H1 (cell line): Measurements from ENCODE around the gene TSC22D3. TPM values are rescaled to one million over a fixed set of nuclear protein-coding genes. Genes with fewer than 3 reads are reported as not detected.

ENCODE experiments used
- CTCF ChIA-PET: fragments of 300-600 bp; sonication (Branson Sonifier 250); formaldehyde crosslinking; loops from one replicate; lab custom pipeline; 2021; ENCODE audit not compliant: partially characterized antibody; lab: Charles Lee
- POLR2A ChIA-PET: fragments of 300-600 bp; sonication (Branson Sonifier 250); formaldehyde crosslinking; loops from one replicate; lab custom pipeline; 2021; ENCODE audit warnings: inconsistent platforms; ENCODE audit not compliant: partially characterized antibody; lab: Charles Lee
- DNase-seq, 2 experiments: peaks; one replicate each; pipeline versions ENCODE4 v3.0.0 to v3.0.0-alpha.2; 2010 to 2022; ENCODE audit warnings: low spot score in 2 of 2, low read depth in 1 of 2, mixed read lengths in 1 of 2
- FAIRE-seq: peaks from 2 replicates; lab custom pipeline; 2011; peaks lifted over from hg19 to GRCh38; lab: Jason Lieb, UNC
- H2AFZ ChIP-seq: 2 replicates; pipeline ENCODE4 v1.8.1; 2012; ENCODE audit warnings: low read length, inconsistent platforms
- H2AK5ac ChIP-seq: 2 replicates; pipeline ENCODE4 v1.6.1; 2013; ENCODE audit warnings: low read depth, low read length
- H2BK120ac ChIP-seq: replicated peaks from 2 replicates; pipeline ENCODE3; 2013; ENCODE audit warnings: low read depth, low read length, inconsistent platforms
- H2BK12ac ChIP-seq: 2 replicates; pipeline ENCODE4 v1.6.1; 2013; ENCODE audit warnings: low read depth, low read length
- H2BK15ac ChIP-seq: 2 replicates; pipeline ENCODE4 v1.6.1; 2013; ENCODE audit warnings: low read length
- H2BK20ac ChIP-seq: 2 replicates; pipeline ENCODE4 v1.6.1; 2013; ENCODE audit warnings: low read length
- H2BK5ac ChIP-seq: 2 replicates; pipeline ENCODE4 v1.6.1; 2013; ENCODE audit warnings: low read depth, low read length
- H3K14ac ChIP-seq: 2 replicates; pipeline ENCODE4 v1.6.1; 2013; ENCODE audit warnings: inconsistent platforms; ENCODE audit not compliant: insufficient read length
- H3K18ac ChIP-seq: 2 replicates; pipeline ENCODE4 v1.6.1; 2013; ENCODE audit warnings: low read length; ENCODE audit errors: extremely low read depth
- H3K23ac ChIP-seq: 2 replicates; pipeline ENCODE4 v1.6.1; 2013; ENCODE audit warnings: inconsistent platforms; ENCODE audit not compliant: insufficient read length
- H3K23me2 ChIP-seq: 2 replicates; pipeline ENCODE4 v1.6.1; 2013; ENCODE audit warnings: low read depth, low read length
- H3K27ac ChIP-seq: 2 replicates; pipeline ENCODE4 v1.6.1; 2011; ENCODE audit warnings: low read depth, low read length, inconsistent platforms
- H3K27me3 ChIP-seq, 4 experiments: replicated peaks in 1 of 4; 1 replicate in 1 of 4; 2 replicates in 3 of 4; pipeline versions ENCODE4 v1.6.1 to v1.8.1; 2011 to 2013; ENCODE audit warnings: low read length in 3 of 4, mild to moderate bottlenecking in 3 of 4, inconsistent platforms in 2 of 4, mixed read lengths in 2 of 4, moderate library complexity in 1 of 4; ENCODE audit not compliant: control insufficient read depth in 3 of 4, insufficient read depth in 3 of 4; ENCODE audit errors: extremely low read depth in 1 of 4
- H3K36me3 ChIP-seq, 4 experiments: 2 replicates each; pipeline versions ENCODE4 v1.6.1 to v1.8.1; 2011 to 2013; ENCODE audit warnings: mild to moderate bottlenecking in 4 of 4, low read length in 3 of 4, moderate library complexity in 2 of 4, control low read depth in 1 of 4, inconsistent platforms in 1 of 4; ENCODE audit not compliant: insufficient read depth in 4 of 4, control insufficient read depth in 2 of 4
- H3K4ac ChIP-seq: replicated peaks from 2 replicates; pipeline ENCODE3; 2013; ENCODE audit warnings: low read length, low read depth, mixed read lengths, inconsistent platforms; ENCODE audit not compliant: insufficient read length
- H3K4me1 ChIP-seq, 4 experiments: replicated peaks in 1 of 4; 1 replicate in 1 of 4; 2 replicates in 3 of 4; pipeline versions ENCODE4 v1.6.1 to v1.8.1; 2011 to 2013; ENCODE audit warnings: low read length in 3 of 4, inconsistent platforms in 2 of 4, mixed read lengths in 1 of 4; ENCODE audit not compliant: insufficient read depth in 4 of 4, control insufficient read depth in 3 of 4
- H3K4me2 ChIP-seq, 2 experiments: 2 replicates each; pipeline versions ENCODE4 v1.6.1 to v1.8.1; 2011 to 2013; ENCODE audit warnings: low read depth in 2 of 2, low read length in 2 of 2, control low read depth in 1 of 2, inconsistent platforms in 1 of 2, mild to moderate bottlenecking in 1 of 2; ENCODE audit not compliant: insufficient read depth in 1 of 2
- H3K4me3 ChIP-seq, 4 experiments: fragments of 200-600, 300-600 bp in 1 of 4; sonication (generic), shearing (Covaris generic), sonication (Bioruptor Twin) in 1 of 4; 2 replicates each; pipeline versions ENCODE4 v1.5.1 to v1.8.1; 2011 to 2016; ENCODE audit warnings: low read length in 4 of 4, low read depth in 3 of 4, control low read depth in 2 of 4, inconsistent platforms in 2 of 4, mild to moderate bottlenecking in 2 of 4, mixed read lengths in 1 of 4, moderate library complexity in 1 of 4; ENCODE audit not compliant: insufficient read depth in 2 of 4; ENCODE audit errors: extremely low read depth in 1 of 4
- H3K56ac ChIP-seq: replicated peaks from 2 replicates; pipeline ENCODE3; 2013; ENCODE audit warnings: low read depth, mild to moderate bottlenecking, mixed read lengths, low read length, inconsistent platforms; ENCODE audit not compliant: insufficient read length
- H3K79me1 ChIP-seq: 2 replicates; pipeline ENCODE4 v1.6.1; 2013; ENCODE audit warnings: low read depth, low read length, control low read depth
- H3K79me2 ChIP-seq, 2 experiments: 2 replicates each; pipeline versions ENCODE4 v1.6.1 to v1.8.1; 2012 to 2013; ENCODE audit warnings: low read length in 2 of 2, mild to moderate bottlenecking in 2 of 2, inconsistent platforms in 1 of 2; ENCODE audit not compliant: insufficient read depth in 2 of 2, control insufficient read depth in 1 of 2
- H3K9ac ChIP-seq, 4 experiments: replicated peaks in 1 of 4; 1 replicate in 1 of 4; 2 replicates in 3 of 4; pipeline versions ENCODE4 v1.6.1 to v1.8.1; 2011 to 2013; ENCODE audit warnings: low read depth in 3 of 4, low read length in 3 of 4, control low read depth in 2 of 4, mild to moderate bottlenecking in 2 of 4, moderate library complexity in 2 of 4, inconsistent platforms in 1 of 4; ENCODE audit errors: extremely low read depth in 1 of 4
- H3K9me3 ChIP-seq, 2 experiments: 2 replicates each; pipeline versions ENCODE4 v1.6.1 to v1.8.1; 2012 to 2013; ENCODE audit warnings: mild to moderate bottlenecking in 2 of 2, moderate library complexity in 2 of 2, control low read depth in 1 of 2, inconsistent platforms in 1 of 2, low read depth in 1 of 2, low read length in 1 of 2, mixed read lengths in 1 of 2; ENCODE audit not compliant: insufficient read depth in 2 of 2
- H4K20me1 ChIP-seq, 2 experiments: replicated peaks in 1 of 2; 2 replicates each; pipeline versions ENCODE3 to v1.8.1; 2011 to 2013; ENCODE audit warnings: inconsistent platforms in 2 of 2, low read length in 2 of 2, mild to moderate bottlenecking in 1 of 2; ENCODE audit not compliant: insufficient read depth in 2 of 2, control insufficient read depth in 1 of 2
- H4K5ac ChIP-seq: 2 replicates; pipeline ENCODE4 v1.6.1; 2013; ENCODE audit warnings: low read length, low read depth, mixed read lengths, inconsistent platforms; ENCODE audit not compliant: insufficient read length
- H4K8ac ChIP-seq: 2 replicates; pipeline ENCODE4 v1.8.0; 2013; ENCODE audit warnings: mild to moderate bottlenecking, moderate library complexity, low read length, inconsistent platforms; ENCODE audit not compliant: insufficient read depth; ENCODE audit errors: extremely low read depth
- H4K91ac ChIP-seq: replicated peaks from 2 replicates; pipeline ENCODE3; 2013; ENCODE audit warnings: low read length, mixed read lengths, inconsistent platforms; ENCODE audit not compliant: insufficient read length
- CTBP2 ChIP-seq: IDR thresholded peaks from 2 replicates; pipeline ENCODE4 v1.7.0; 2011; ENCODE audit warnings: borderline replicate concordance, mild to moderate bottlenecking, moderate library complexity, mixed read lengths, low read length; ENCODE audit not compliant: insufficient read depth, insufficient read length
- FOSL1 ChIP-seq: IDR thresholded peaks from 2 replicates; pipeline ENCODE4 v1.6.1; 2011; ENCODE audit warnings: mild to moderate bottlenecking, low read depth, low read length, moderate library complexity; ENCODE audit not compliant: insufficient read depth
- JUN ChIP-seq: IDR thresholded peaks from 2 replicates; pipeline ENCODE4 v1.6.1; 2011; ENCODE audit warnings: low read depth, mild to moderate bottlenecking, improper control_type of control experiment, low read length
- MAFK ChIP-seq: IDR thresholded peaks from 2 replicates; pipeline ENCODE4 v1.6.1; 2012; ENCODE audit warnings: low read depth, mild to moderate bottlenecking, improper control_type of control experiment, low read length
- SP2 ChIP-seq: IDR thresholded peaks from 2 replicates; pipeline ENCODE4 v1.6.1; 2012; ENCODE audit warnings: mild to moderate bottlenecking, low read length, inconsistent platforms
- TAF7 ChIP-seq: optimal IDR thresholded peaks from 2 replicates; pipeline ENCODE3; 2011; ENCODE audit warnings: low read depth, mild to moderate bottlenecking, inconsistent platforms, low read length, moderate library complexity, borderline replicate concordance
- WGBS, 2 experiments: shearing (Covaris generic) in 1 of 2; methylation state at CpG; one replicate each; pipeline versions ENCODE4 v1.1.6 to v1.1.7; 2013 to 2015; ENCODE audit warnings: low lambda C conversion rate in 2 of 2, mixed read lengths in 2 of 2, inconsistent platforms in 1 of 2, low coverage in 1 of 2, missing lambda C conversion rate in 1 of 2; ENCODE audit not compliant: insufficient replicate concordance in 2 of 2, insufficient coverage in 1 of 2, insufficient read length in 1 of 2; ENCODE audit errors: extremely low coverage in 1 of 2, missing lambda C conversion rate in 1 of 2; 5-methylcytosine and 5-hydroxymethylcytosine counted together
- polyA plus RNA-seq, 7 experiments: library from polyadenylated mRNA; depleted of rRNA in 3 of 7; stranded (reverse) in 5 of 7; unstranded in 2 of 7; fragments of >200 nt in 5 of 7; fragments of 200-250 nt in 2 of 7; gene quantifications; 1 replicate in 5 of 7; 2 replicates in 1 of 7; 4 replicates in 1 of 7; pipeline versions ENCODE4 v1.2.1 to v1.2.3, GENCODE V29; 2011 to 2013; ENCODE audit warnings: missing spikeins in 2 of 7, mixed read lengths in 2 of 7
- total RNA-seq: library from RNA; stranded (reverse); fragmentation: NEBNext Ultra II Directional; extraction: Animal tissue kit (Norgen Biotek cat#: 25700); gene quantifications from 2 replicates; pipeline ENCODE4 v1.2.1, GENCODE V29; 2021
- TF ChIP-seq, protein P1 (sequence below): IDR thresholded peaks from 2 replicates; pipeline ENCODE4 v1.6.1; 2011; ENCODE audit warnings: low read depth, mild to moderate bottlenecking, low read length; ENCODE audit not compliant: insufficient read depth

The TSC22D3 gene
- total and polyA plus RNA-seq, 2 of the 8 experiments (the other 6 are each of a cell fraction or from before 2014, with no cell fraction given): 7.6 to 12.9 TPM

DNA sequence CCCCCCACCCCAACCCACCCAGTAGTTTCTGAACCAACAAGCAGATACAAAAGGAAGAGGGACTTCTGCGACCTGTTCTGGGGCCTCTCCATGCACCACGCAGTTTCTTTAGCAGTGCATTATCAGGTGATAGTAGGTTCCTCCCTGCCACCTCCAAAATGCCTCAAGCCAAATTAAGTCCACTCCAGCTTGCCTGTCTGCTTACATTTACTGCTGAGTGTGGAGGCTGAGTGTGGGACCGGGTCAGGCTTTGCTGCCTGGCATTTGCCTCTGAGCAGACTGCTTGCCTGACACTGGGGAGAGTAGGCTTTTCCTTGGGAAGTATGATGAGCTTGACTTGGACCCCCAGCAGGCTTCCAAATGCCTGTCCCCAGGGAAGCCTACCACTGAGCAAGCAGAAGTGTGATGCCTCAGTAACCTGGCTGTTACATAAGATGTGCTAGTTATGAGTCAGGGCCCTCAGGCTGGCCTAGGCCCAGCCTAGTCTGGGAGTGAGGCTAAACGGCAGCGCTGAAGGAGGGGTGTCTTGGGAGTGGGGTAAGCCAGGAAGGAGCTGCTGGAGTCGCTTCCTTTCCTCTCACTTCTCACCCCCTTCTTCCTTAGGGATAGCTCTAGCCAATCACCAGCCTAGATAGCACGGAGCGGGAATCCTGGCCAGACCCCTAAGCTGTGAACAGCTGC is 9.0 kb downstream of the TSC22D3 start:
- no peaks in the 10 kb centered on the region for H4K20me1 ChIP-seq
- ChIA-PET POLR2A (interaction anchor here (1.4 kb wide), 1 partner anchor 50 kb away, joined by 4 read pairs; no protein-coding TSS in a partner anchor), CTCF (interaction anchor here (1.0 to 3.1 kb wide), 7 partner anchors 11 to 111 kb away, joined by 3 to 14 read pairs (median 6); partner anchors contain the start of gene NCBP2L)
- H4K91ac ChIP-seq: no peak overlapping the region
- DNase-seq: no peak
- no peak for FAIRE-seq
- no peak overlapping the region for H4K5ac ChIP-seq
- no peak overlapping the region for H2BK20ac ChIP-seq
- no peak overlapping the region for H3K14ac ChIP-seq
- H3K27ac ChIP-seq: no peak overlapping the region
- H3K79me2 ChIP-seq: no peaks in the 10 kb centered on the region
- H2BK120ac ChIP-seq: no peak overlapping the region
- no peak for TF ChIP-seq SP2
- no peak for TF ChIP-seq TAF7
- TF ChIP-seq CTBP2: no peak
- no peak for TF ChIP-seq JUN
- TF ChIP-seq MAFK: no peak
- TF ChIP-seq FOSL1: no peak
- TF ChIP-seq, protein P1, sequence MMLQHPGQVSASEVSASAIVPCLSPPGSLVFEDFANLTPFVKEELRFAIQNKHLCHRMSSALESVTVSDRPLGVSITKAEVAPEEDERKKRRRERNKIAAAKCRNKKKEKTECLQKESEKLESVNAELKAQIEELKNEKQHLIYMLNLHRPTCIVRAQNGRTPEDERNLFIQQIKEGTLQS: no peak
- no peak overlapping the region for H4K8ac ChIP-seq
- no peaks in the 10 kb centered on the region for H3K23me2 ChIP-seq
- H3K4ac ChIP-seq: no peak overlapping the region
- H2BK15ac ChIP-seq: no peak overlapping the region
- 90% methylated on average over 2 of the region's 8 CpGs; no CpG with 5 or more reads in 1 of the 2 experiments for WGBS, 2 experiments
- H2BK5ac ChIP-seq: no peak overlapping the region
- no peak overlapping the region for H3K9ac ChIP-seq
- H2AK5ac ChIP-seq: no peak overlapping the region
- H3K9me3 ChIP-seq: no peaks in the 10 kb centered on the region
- no peak overlapping the region for H3K4me2 ChIP-seq
- H3K23ac ChIP-seq: no peak overlapping the region
- peaks cover 0 to 2% (median 1%) of the 10 kb centered on the region in 4 experiments; a peak in 1 of 7 replicates for H3K4me1 ChIP-seq
- no peak overlapping the region for H3K56ac ChIP-seq
- no peaks in the 10 kb centered on the region for H3K36me3 ChIP-seq
- H3K27me3 ChIP-seq: no peaks in the 10 kb centered on the region; a peak in 1 of 7 replicates
- no peaks in the 10 kb centered on the region for H3K79me1 ChIP-seq
- no peak overlapping the region for H3K4me3 ChIP-seq
- H2AFZ ChIP-seq: no peak overlapping the region
- no peak overlapping the region for H3K18ac ChIP-seq
- no peak overlapping the region for H2BK12ac ChIP-seq
